K562 (cell line): ENCODE results near the gene RPL27. TPM values are rescaled to one million over a fixed set of nuclear protein-coding genes. Genes with fewer than 3 reads are reported as not detected.
A peak's percentile ranks its signal among the peaks of the same experiment; 100 is the strongest.

ENCODE experiments used
- CEBPB ChIP-seq: fragments of 450-650 bp; IDR thresholded peaks from 2 replicates; pipeline ENCODE4 v1.6.1; 2016; ENCODE audit warnings: missing genetic modification characterization, missing compliant biosample characterization
- CEBPG ChIP-seq, 3 experiments: fragments of 200-800 bp in 1 of 3; sonication (Bioruptor generic) in 1 of 3; sonication (generic) in 1 of 3; formaldehyde crosslinking in 1 of 3; IDR thresholded peaks in 2 of 3; conservative IDR thresholded peaks in 1 of 3; 2 replicates each; pipeline versions ENCODE4 v1.6.1 to v1.8.0; 2016 to 2022; ENCODE audit warnings: missing compliant biosample characterization in 2 of 3, missing genetic modification characterization in 2 of 3, mild to moderate bottlenecking in 1 of 3, missing genetic modification reagents in 1 of 3
- CTBP1 ChIP-seq: fragments of 450-650 bp; IDR thresholded peaks from 2 replicates; pipeline ENCODE4 v1.6.1; 2016; ENCODE audit warnings: borderline replicate concordance
- EWSR1 ChIP-seq: fragments of 450-650 bp; IDR thresholded peaks from 2 replicates; pipeline ENCODE4 v1.6.1; 2018; ENCODE audit warnings: borderline replicate concordance, mild to moderate bottlenecking, low read depth, moderate library complexity; ENCODE audit not compliant: partially characterized antibody
- FOXM1 ChIP-seq, 2 experiments: fragments of 450-650 bp in 1 of 2; sonication (generic) in 1 of 2; formaldehyde crosslinking in 1 of 2; IDR thresholded peaks; 2 replicates each; pipeline versions ENCODE4 v1.6.1 to v1.9.0; 2017 to 2022; ENCODE audit warnings: low read depth in 2 of 2, mild to moderate bottlenecking in 2 of 2, missing genetic modification reagents in 1 of 2, moderate library complexity in 1 of 2
- GABPA ChIP-seq: fragments of 200-800 bp; sonication (Bioruptor generic); conservative IDR thresholded peaks from 2 replicates; pipeline ENCODE4 v1.6.1; 2016; ENCODE audit warnings: low read depth, missing genetic modification characterization, missing compliant biosample characterization
- MAZ ChIP-seq, 2 experiments: fragments of 450-650 bp in 1 of 2; sonication (generic) in 1 of 2; formaldehyde crosslinking; IDR thresholded peaks in 1 of 2; conservative IDR thresholded peaks in 1 of 2; 2 replicates each; pipeline versions ENCODE4 v1.4.0 to v1.5.0; 2020; ENCODE audit warnings: mild to moderate bottlenecking in 1 of 2, missing genetic modification reagents in 1 of 2
- NR2C2 ChIP-seq, 2 experiments: fragments of 200-800 bp in 1 of 2; sonication (Bioruptor generic) in 1 of 2; sonication (generic) in 1 of 2; formaldehyde crosslinking in 1 of 2; IDR thresholded peaks; 2 replicates each; pipeline versions ENCODE4 v1.6.1 to v1.8.0; 2016 to 2022; ENCODE audit warnings: mild to moderate bottlenecking in 1 of 2, missing compliant biosample characterization in 1 of 2, missing genetic modification characterization in 1 of 2, missing genetic modification reagents in 1 of 2
- SLC30A9 ChIP-seq: fragments of 250-450 bp; sonication (Bioruptor Pico); IDR thresholded peaks from 2 replicates; pipeline ENCODE4 v1.8.0; 2022; ENCODE audit warnings: mild to moderate bottlenecking, moderate library complexity
- SUPT5H ChIP-seq: fragments of 450-650 bp; IDR thresholded peaks from 2 replicates; pipeline ENCODE4 v1.6.1; 2016
- polyA plus RNA-seq, 8 experiments: library from polyadenylated mRNA; depleted of rRNA in 4 of 8; stranded (reverse) in 5 of 8; unstranded in 3 of 8; fragments of >200 nt; fragmentation: Nextera tagmentation in 2 of 8; fragmentation: Illumina TruSeq in 1 of 8; extraction: Ambion mirVana in 2 of 8; extraction: Trizol in 1 of 8; gene quantifications; 2 replicates each; pipeline versions ENCODE4 v1.2.1 to v1.2.3, GENCODE V29; 2011 to 2014; ENCODE audit warnings: inconsistent platforms in 1 of 8, missing spikeins in 1 of 8
- total RNA-seq, 7 experiments: library from RNA; depleted of rRNA in 6 of 7; stranded (reverse); fragments of >200 nt in 6 of 7; fragmentation: Illumina TruSeq in 2 of 7; extraction: Trizol in 2 of 7; gene quantifications; 2 replicates each; pipeline versions ENCODE4 v1.2.1 to v1.2.3, GENCODE V29; 2011 to 2021; ENCODE audit warnings: low replicate concordance in 1 of 7
- TF ChIP-seq, protein P1 (sequence below), 2 experiments: fragments of 450-650 bp; IDR thresholded peaks; 2 replicates each; pipeline ENCODE4 v1.6.1; 2016; ENCODE audit warnings: mild to moderate bottlenecking in 2 of 2, borderline replicate concordance in 1 of 2, low read depth in 1 of 2, moderate library complexity in 1 of 2
- TF ChIP-seq, protein P2 (sequence below): fragments of 450-650 bp; IDR thresholded peaks from 2 replicates; pipeline ENCODE4 v1.7.0; 2016; ENCODE audit warnings: borderline replicate concordance

RPL27 gene
- total and polyA plus RNA-seq, 9 of the 15 experiments (the other 6 are each of a cell fraction or from before 2014, with no cell fraction given), result 1,539 to 6,155 (median 3,710) TPM

DNA sequence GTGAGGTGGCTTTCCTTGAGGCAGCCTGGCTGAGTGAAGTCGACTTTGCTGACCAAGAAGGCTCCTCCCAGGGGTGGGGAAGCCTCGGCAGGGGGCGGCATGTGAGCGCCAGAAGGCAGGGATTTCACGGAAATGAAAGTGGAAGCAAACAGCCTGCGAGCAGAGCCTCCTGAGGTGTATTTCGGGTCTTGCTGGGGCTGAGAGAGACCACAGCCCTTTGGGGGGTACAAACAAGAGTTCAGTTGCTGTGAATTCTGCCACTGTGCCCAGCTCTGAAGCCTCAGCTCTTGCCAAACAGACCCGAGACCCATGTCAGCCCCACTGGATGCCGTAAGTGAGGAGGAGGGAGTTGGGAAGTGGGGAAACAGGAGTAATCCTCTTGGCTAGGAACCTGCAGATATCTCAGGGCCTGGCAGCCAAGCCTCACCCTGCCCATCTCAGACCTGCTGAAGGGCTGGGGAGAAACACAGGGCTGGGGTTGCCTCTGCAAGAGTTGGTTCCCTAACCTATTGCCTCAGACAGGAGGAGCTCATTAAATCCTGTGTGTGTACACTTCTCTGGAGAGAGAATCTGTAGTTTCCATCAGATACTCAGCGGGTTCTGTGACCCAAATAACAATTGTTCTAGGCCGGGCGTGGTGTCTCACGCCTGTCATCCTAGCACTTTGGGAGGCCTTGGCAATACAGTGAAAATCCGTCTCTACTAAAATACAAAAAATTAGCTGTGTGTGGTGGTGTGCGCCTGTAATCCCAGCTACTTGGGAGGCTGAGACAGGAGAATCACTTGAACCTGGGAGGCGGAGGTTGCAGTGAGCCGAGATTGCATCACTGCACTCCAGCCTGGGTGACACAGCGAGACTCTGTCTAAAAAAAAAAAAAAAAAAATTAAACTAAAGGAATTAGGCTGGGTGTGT lies 8.7 kb downstream of the RPL27 start, which contains the start of gene IFI35 (continued):
- TF ChIP-seq NR2C2 (CRISPR knock-in tag; IDR thresholded peaks at IDR 0.05), result no peak
- peak; percentile 17; the same call in 1 of the 2 replicates for TF ChIP-seq NR2C2 (tag; IDR thresholded peaks at IDR 0.05)
- no peak for TF ChIP-seq GABPA (tag)
- TF ChIP-seq CEBPG (CRISPR knock-in tag; IDR thresholded peaks at IDR 0.05), result peak; percentile 59; the same call in 1 of the 2 replicates
- peak; percentile 52 to 54; a peak in 3 of 4 replicates for TF ChIP-seq CEBPG (tag; conservative IDR thresholded peaks at IDR 0.05 in 1 of 2, IDR thresholded peaks at IDR 0.05 in 1 of 2)
- TF ChIP-seq, protein P1, sequence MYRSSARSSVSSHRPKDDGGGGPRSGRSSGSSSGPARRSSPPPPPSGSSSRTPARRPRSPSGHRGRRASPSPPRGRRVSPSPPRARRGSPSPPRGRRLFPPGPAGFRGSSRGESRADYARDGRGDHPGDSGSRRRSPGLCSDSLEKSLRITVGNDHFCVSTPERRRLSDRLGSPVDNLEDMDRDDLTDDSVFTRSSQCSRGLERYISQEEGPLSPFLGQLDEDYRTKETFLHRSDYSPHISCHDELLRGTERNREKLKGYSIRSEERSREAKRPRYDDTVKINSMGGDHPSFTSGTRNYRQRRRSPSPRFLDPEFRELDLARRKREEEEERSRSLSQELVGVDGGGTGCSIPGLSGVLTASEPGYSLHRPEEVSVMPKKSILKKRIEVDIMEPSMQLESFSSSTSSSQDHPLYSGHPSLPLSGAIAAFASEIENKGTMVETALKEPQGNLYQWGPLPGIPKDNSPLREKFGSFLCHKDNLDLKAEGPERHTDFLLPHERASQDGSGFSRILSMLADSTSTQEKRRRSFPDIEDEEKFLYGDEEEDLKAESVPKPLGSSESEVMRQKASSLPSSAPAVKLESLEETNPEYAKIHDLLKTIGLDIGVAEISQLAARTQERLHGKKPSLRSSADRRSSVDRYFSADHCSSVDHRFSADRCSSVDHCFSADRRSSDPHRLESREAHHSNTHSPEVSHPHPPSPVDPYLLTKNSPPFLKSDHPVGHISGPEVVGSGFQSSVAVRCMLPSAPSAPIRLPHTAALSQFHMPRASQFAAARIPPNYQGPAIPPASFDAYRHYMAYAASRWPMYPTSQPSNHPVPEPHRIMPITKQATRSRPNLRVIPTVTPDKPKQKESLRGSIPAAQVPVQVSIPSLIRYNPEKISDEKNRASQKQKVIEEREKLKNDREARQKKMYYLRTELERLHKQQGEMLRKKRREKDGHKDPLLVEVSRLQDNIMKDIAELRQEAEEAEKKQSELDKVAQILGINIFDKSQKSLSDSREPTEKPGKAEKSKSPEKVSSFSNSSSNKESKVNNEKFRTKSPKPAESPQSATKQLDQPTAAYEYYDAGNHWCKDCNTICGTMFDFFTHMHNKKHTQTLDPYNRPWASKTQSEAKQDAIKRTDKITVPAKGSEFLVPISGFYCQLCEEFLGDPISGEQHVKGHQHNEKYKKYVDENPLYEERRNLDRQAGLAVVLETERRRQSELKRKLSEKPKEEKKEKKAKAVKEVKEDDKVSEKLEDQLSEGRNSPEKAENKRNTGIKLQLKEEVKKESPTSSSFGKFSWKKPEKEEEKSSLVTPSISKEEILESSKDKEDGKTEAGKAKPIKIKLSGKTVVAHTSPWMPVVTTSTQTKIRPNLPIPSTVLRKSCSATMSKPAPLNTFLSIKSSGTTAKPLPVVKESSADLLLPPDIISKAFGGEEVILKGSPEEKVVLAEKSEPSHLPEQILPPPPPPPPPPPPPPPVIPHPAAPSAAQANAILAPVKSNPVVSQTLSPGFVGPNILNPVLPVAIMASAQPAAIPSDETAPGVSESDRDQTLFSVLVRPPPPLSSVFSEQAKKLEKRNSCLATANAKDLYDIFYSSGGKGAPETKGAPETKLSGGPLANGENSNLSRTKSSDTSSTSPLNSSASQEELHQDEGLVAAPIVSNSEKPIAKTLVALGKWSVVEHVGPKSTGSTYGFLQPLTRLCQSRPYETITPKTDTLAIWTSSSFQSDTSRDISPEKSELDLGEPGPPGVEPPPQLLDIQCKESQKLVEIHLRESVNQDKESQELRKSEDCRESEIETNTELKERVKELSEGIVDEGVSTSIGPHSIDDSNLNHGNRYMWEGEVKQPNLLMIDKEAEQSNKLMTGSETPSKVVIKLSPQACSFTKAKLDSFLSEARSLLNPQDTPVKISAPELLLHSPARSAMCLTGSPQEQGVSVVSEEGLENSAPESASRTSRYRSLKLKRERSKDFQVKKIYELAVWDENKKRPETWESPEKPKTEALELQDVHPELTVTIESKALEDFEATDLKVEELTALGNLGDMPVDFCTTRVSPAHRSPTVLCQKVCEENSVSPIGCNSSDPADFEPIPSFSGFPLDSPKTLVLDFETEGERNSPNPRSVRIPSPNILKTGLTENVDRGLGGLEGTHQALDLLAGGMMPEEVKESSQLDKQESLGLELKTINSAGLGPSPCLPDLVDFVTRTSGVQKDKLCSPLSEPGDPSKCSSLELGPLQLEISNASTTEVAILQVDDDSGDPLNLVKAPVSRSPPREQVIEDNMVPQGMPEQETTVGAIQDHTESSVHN (IDR thresholded peaks at IDR 0.05; ENCODE audit: borderline replicate concordance in 1 of 2, low read depth in 1 of 2), result peak in 1 of 2 experiments; percentile 51; a peak in 1 of 4 replicates
- TF ChIP-seq CTBP1, result peak; percentile 32; the same call in 1 of the 2 replicates
- no peak for TF ChIP-seq SLC30A9 (CRISPR knock-in tag)
- peak; percentile 60 for TF ChIP-seq FOXM1 (IDR thresholded peaks at IDR 0.05; ENCODE audit: low read depth)
- no peak for TF ChIP-seq FOXM1 (CRISPR knock-in tag; IDR thresholded peaks at IDR 0.05; ENCODE audit: low read depth)
- TF ChIP-seq MAZ (CRISPR knock-in tag; conservative IDR thresholded peaks at IDR 0.05 in 1 of 2, IDR thresholded peaks at IDR 0.05 in 1 of 2), result peak in 1 of 2 experiments; percentile 77; a peak in 2 of 4 replicates
- TF ChIP-seq, protein P2, sequence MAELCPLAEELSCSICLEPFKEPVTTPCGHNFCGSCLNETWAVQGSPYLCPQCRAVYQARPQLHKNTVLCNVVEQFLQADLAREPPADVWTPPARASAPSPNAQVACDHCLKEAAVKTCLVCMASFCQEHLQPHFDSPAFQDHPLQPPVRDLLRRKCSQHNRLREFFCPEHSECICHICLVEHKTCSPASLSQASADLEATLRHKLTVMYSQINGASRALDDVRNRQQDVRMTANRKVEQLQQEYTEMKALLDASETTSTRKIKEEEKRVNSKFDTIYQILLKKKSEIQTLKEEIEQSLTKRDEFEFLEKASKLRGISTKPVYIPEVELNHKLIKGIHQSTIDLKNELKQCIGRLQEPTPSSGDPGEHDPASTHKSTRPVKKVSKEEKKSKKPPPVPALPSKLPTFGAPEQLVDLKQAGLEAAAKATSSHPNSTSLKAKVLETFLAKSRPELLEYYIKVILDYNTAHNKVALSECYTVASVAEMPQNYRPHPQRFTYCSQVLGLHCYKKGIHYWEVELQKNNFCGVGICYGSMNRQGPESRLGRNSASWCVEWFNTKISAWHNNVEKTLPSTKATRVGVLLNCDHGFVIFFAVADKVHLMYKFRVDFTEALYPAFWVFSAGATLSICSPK, result no peak
- TF ChIP-seq SUPT5H, result peak; percentile 37; the same call in 1 of the 2 replicates
- no peak for TF ChIP-seq EWSR1
- peak; percentile 76 for TF ChIP-seq CEBPB (tag)
